ENCODE results near the gene SLC25A45.

Gene SLC25A45

DNA sequence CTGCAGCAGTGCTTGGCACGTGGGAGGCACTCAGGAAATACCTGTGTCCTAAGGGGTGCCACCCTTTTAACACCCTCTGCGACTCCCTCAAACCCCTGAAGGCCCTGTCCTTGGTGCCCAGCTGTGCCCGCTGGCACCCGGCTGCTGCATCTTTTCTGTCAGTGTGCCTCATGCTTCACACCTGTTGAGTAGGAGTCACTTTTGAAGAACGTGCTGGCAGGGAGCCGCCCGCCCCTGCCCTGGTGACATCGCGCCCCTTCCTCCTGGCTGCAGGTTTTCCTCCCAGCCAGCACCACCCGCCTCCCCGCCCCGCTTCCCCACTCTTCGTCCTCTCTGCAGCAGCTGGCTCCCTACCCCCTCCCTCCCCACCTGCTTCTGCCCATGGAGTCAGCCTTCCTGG lies 21.8 kb upstream of the SLC25A45 start:
- no peak for DNase-seq

DNA sequence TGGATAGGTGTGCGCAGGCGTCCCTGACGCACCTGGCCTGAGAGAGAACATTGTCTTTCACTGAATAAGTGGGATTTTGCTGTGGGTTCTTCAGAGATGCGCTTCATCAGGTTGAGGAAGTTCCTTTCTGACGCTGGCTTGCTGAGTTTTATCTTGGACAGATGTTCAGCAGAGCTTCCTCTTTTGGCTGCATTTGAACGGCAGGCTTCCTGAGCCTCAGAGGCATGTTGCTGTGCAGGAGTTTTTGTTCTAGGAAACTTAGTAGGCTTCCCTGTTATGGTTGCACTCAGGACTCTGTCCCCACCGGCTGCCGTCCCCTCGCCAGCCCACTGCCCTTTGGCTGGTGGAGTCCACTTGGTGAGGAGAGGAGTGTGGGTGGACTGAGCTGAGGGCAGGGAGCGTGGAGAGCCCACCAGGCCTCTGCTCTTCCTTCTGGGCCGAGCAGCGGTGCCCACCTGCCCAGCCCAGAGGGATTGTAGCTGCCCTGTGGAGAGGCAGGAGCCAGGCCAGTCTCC lies 21.2 kb upstream of the SLC25A45 start:
- DNase-seq: peak in 1 of 2 donors; percentile 63

DNA sequence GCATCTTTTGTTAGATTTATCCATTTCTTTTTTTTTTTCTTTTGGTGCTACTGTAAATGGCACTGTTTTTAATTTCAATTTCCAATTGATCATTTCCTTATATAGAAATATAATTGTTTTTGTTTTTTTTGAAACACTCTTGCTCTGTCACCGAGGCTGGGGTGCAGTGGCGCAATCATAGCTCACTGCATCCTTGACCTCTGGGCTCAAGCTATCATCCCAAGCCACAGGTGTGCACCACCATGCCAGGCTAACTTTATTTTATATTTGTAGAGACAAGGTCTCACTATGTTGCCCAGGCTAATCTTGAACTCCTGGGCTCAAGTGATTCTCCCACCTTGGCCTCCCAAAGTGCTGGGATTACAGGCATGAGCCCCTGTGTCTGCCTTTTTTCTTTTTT lies 20.3 kb upstream of the SLC25A45 start:
- DNase-seq: no peak

DNA sequence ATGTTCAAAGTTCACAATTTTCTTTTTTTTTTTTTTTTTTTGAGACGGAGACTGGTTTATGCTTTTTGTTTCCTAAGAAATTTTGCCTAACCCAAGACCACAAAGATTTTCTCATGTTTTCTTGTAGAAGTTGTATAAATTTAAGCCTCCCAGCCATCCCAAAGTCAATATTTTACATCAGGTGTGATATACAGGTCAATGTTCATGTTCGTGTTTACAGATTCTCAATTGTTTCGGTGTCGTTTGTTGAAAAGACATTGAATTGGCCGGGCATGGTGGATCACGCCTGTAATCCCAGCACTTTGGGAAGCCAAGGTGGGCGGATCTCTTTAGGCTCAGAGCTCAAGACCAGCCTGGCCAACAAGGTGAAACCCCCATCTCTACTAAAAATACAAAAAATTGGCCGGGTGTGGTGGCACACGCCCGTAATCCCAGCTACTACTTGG lies 19.4 kb upstream of the SLC25A45 start:
- DNase-seq: no peak

DNA sequence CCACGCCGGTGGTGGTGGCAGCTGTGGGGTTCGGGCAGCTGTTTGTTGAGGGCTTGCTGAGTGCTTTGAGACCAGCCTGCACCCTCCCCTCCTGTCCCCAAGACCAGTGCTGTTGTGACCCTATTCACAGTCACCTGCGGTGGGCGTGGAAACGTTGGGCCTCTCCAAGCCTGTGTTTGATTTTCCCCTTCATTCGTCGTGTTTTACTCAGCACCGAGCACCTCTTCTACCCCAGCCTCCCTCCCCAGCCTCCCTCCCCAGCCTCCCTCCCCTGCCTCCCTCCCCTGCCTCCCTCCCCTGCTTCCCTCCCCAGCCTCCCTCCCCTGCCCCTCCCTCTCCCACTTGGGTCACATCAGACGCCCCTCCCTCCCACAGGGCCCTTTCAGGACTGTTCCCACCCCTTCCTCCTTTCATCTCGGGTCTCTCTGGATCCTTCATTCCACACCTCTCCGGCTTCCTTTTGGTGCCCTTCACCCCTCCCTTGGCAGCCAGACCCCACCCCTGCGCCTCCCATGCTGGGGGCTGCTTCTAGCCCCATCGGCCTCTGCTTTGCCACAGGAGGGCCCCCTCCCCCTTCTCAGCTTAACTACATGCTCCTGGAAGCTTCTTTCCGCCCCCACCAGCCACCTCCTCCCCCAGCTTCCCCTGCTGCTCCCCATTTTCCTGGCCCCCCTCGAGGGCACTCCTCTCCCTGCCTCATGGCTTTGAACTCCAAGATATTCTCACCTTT lies 18.8 kb upstream of the SLC25A45 start:
- no peak for DNase-seq

DNA sequence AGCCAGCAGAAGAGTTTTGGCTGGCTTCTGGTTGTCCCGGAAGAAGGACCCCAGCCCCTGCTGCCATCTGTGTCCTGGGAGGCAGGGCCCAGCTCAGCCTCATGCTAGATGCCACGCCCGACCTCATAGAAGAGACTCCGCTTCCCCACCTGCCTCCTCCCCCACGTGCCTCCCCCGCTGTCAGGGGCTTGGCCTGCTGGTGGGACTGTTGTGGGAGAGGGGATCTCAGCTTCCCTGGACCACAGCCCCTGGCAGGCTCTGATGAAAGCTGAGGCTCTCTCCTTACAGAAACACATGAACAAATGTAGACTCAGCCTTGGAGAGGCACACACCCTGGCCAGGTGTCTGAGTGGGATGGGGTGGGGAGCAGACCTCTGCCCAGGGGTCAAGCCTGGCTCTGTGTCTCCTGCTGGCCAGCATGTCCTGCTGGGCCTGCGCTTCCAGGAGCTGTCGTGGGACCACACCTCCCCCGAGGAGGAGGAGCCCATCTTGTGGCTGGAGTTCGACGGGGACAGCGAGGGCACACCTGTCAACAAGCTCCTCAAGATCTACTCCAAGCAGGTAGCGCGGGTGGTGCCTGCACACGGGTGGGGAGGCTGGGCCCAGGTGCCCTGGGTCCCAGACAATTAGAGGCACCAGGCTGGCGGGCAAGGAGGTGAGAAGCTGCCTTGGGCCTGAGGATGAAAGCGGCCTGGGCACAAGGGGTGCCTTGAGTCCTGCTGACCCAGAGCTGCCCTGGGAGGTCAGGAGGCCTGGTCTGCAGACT lies 18.0 kb upstream of the SLC25A45 start:
- DNase-seq: no peak

DNA sequence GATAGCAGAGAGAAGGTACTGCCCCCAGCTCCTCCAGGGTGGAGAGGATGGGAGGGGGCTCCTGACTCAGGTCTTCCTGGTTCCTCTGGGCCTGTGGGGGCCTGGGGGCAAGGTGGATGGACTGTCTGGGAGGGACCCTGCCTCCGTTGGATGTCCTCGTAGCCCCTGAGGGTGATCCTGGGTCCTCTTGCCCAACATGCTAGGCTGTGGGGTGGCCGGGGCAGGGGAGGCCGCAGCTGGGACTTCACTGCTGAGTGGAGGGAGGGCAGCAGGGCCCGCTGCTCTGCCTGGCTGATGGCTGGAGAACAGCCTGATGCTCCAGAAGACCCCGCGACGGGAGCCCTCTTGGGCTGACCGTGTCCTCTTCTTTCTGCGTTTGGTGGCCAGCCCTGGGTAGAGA lies 17.4 kb upstream of the SLC25A45 start:
- DNase-seq: no peak

DNA sequence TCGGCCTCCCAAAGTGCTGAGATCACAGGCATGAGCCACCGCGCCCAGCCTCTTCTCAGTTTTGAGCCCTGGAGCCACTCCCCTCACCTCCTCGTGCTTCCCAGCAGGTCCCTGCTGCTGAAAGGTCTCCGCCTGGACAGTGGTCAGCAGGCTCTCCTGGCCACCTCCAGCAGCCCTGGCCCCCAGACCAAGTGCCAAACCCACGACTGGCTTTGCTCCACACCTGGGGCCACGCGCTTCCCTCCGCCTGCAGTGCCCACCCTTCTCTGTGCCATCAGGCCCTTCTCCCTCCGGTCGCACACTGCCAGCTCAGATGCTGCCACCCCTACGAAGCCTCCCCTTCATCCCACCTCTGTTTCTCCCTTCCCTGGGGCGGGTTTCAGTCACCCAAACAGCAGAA lies 16.8 kb upstream of the SLC25A45 start:
- DNase-seq: no peak

DNA sequence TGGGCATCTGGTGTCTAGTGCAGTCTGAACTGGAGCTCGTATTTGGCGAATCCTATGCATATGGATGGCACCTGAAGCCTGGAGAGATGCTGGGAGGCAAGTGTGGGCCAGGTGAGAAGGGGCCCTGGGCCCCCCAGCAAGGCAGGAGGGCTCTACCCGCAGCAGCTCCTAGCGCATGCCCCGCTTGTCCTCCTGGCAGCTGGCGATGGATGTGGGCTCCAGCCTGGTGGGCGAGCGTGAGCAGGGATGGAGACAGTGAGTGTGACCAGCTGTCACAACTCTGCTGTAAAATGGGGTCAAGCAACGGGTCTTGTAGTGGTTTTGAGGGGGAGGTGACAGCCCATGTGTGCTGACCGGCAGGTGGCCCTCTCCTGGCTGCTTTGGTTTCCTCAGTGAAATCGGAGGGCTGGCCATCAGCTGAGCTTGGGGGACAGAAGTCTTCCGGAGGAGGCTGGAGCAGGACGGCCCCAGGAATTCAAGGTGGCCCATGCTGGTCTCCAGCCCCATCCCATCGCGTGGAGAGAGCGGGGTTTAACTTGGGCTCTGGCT lies 16.0 kb upstream of the SLC25A45 start:
- no peak for DNase-seq

DNA sequence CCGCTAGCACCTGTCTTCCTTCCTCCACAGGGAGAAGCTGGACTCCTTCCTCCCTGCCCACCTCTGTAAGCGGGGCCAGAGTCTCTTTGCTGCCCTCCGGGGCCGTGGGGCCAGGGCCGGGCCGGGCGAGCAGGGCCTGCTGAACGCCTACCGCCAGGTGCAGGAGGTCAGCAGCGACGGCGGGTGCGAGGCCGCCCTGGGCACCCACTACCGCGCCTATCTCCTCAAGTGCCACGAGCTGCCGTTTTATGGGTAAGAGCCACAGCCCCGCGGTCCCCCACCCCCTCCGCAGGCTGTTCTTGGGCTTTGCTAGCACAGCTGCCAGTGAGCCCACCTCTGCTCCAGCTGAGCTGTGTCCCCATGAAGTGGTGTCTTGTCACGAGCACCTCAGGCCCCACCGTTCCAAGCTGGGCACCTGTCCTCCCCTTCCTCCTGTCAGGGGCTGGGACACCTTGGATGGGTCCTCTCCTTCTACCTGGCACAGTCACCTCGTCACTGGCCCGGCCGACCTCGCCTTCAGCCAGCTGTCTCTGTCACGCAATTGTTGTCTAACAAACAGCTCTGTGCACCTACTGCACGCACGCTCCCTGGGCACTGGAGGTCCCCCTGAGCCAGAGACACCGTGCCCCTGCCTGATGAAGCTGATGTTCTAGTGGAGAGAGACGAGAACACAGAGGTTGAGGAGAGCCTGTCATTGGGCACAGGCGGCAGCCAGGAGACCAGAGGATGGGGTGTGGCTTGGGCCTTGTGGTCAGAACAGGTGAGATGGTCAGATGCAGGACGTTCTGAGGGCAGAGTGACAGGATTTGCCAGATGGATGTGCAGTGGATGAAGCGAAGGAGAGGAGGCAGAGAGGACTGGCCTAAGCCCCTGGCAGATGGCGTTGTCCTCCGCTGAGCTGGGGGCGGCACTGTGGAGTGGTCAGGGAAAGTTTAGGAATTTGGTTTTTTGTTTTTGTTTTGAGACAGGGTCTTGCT lies 14.6 kb upstream of the SLC25A45 start:
- no peak for DNase-seq

DNA sequence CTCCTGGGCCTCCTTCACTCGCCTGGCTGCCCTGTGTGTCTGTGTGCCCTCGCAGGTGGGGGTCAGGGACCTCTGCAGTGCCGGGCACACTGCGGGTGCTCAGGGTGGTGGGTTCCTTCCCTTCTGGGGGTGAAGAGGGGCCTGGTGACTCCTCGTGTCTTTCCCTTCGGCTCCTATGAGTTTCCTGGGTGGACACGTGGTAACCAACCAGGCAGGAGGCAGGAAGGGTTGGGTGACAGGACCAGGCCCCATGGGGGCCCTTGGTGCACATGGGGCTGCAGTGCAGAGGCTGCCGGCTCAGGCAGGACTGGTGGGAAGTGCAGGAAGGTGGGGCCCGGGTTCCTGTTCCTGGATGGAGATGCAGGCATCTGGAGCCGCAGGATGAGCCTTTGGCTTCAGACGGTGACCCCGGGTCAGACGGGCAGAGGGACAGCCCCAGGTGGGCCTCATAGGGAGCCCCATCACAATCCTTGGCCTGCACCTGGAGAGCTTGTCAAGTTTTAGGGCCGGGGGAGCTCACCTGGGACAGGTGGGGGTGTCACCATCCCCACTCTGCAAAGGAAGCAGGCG lies 13.6 kb upstream of the SLC25A45 start:
- no peak for DNase-seq

DNA sequence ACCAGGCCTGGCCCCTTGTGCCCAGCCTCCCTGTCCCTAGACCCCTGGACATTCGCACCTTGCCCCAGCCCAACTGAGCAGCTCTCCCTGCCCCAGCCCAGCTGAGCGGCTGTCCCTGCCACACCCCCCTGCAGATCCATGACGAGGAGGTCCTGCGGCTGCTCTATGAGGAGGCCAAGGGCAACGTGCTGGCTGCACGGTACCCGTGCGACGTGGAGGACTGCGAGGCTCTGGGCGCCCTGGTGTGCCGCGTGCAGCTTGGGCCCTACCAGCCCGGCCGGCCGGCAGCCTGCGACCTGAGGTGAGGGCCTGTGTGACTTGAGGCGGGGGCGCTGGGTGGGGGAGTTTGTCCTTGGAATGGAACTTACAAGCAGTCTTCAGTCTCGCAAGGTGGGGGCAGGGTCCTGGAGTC lies 11.7 kb upstream of the SLC25A45 start:
- no peak for DNase-seq

DNA sequence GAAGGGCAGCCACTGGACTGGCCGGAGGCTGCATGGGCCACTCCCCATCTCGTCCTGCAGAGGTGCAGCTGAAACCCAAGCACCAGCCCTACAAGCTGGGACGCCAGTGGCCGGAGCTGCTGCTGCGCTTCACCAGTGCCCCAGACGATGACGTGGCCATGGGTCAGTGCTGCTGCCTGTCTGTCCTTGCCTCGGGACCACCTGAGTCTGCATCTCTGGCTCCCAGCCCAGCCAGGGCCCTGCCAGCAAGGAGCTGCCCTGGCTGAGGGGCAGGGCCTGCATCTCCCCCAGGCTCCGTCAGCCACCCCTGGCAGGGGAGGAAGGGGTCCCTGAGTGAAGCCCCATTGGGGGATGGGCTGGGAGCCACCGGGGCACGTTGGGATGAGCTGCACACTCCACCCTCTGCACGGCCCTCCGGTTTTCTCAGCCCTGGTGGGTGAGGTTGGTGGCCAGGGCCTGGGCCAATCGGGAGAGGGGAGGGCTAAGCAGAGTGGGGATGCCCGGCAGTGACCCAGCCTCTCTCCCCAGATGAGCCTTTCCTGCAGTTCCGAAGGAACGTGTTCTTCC lies 11.2 kb upstream of the SLC25A45 start:
- DNase-seq: no peak

DNA sequence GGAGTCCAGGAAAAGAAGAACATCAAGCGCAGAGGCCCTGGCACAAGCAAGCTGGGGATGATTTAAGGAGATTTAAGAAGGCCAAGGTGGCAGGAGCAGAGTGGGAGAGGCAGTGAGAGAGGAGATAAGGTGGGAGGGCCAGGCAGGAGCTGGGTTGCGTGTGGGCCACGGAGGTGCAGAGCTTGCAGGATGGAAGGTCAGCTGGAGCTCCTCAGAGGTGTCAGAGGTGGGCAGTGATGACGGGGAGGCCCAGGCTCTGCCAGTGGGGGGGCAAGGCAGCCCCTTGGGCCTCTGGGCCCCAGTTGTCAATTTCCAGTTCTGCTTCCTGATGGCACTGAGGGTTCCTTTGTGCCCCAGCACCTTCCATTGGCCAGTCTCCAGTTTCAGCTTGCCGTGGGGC lies 10.5 kb upstream of the SLC25A45 start:
- DNase-seq: no peak

DNA sequence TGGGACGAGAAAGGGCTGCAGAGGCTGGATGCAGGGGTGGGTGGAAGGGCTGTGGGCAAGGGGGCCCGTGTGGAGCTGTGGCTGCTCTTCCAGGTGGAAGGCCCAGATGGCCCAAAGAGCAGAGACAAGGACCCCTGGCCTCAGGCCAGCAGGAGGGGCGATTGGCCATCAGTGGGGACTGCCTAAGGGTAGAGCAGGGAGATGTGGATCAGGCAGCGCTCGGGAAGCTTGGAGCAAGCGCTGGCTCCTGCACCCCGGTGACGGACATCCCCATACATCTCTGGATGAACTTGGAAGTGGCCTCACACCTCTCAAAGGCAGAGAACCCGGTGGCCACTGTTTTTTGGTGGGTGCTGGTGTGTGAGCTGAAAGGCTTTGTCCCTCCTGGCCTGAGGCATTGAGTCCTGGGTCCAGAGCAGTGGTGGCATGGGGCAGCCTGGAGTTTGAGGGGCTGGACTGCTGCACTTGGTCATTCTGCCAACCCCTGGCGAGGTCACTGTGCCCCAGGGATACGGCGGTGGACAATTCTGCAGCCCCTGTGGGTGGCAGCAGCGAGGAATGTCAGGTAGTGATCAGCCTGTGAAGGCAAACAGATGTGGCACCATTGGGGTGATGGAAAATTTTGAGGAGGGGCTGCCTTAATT lies 9.9 kb upstream of the SLC25A45 start:
- DNase-seq: no peak

DNA sequence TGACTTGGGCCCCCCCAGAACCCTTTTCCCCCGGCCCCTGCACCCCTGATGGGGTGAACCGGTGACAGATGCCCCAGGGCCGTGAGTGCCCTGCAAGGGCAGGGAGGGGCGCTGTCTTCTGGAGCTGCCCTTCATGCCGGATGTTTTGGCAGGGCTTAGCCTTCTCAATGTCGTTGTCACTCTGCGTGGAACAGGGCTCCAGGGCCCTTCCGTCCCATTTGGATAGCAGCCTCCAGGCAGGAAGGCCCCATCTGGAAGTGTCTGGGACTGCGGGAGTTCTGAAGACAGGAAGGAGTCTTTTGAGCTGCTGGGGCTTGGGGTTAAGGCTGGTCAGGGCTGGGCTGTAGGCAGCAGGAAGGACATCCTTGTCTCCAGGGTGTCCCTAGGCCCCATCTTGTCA lies 8.6 kb upstream of the SLC25A45 start:
- DNase-seq: no peak

DNA sequence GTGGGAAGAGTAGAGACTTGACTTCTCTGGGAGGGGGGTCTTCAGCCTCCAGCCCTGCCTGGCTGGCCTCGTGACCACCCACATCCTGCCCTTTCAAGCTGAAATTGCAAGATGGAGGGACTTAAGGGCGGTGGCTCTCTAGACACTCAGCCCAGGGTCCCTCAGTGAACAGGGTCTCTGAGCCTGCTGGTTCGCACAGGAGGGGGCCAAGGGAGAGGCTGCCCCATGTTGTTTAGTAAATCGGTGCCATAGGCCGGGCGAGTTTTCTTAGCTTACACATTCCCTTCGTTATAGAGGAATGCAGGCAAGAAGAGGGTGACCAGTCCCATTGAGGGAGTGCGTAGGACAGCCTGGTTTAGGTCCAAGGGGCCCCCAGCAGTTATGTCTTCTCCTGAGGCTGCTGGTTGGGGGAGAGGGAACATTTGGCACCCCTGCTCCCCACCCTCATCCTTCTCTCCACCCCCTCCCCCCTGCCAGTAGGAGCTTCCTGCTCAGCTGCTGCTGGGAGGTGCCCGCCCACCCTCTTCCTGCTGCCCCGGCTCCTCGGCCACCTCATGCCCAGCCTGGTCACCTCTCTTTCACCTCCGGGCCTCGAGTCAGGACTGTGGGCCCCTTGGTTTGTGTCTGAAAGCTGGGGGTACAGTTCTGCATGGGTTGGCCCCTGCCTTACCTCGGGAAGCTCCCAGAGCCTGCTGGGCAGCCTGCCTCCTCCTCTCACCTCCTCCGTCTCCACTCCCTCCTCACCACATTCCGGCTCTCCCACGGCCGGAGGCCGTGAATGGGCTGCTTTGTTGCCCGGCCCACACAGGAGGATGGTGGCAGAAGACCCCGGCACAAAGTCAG lies 7.9 kb upstream of the SLC25A45 start:
- DNase-seq: no peak

DNA sequence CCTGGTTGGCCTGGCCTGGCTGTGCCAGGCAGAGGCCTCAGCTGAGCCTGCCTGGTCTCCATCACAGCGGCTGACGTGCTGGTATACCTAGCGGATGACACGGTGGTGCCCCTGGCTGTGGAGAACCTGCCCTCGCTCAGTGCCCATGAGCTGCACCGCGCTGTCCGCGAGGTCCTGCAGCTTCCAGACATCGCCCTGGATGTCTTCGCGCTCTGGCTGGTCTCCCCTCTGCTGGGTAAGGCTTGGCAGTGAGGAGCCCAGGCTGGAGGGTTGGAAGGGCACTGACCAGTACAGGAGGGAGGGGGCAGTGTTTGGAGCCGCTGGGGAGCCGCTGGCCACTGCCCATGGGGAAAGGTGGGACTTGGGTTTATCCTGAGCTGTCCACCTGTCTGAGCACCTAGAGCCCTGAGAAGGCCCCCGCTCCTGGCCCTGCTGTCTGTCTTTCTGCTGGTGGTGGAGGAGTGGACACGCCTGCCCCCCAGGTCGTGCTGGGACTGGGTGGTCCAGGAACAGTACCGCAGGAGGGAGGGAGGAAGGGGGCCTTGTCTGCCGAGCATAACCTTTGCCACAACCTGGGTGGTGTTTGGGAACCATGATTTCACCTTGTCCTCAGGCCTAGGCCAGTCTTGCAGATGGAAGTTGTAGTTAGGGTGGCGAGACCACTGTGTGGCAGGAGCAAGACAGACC lies 7.0 kb upstream of the SLC25A45 start:
- DNase-seq: no peak

DNA sequence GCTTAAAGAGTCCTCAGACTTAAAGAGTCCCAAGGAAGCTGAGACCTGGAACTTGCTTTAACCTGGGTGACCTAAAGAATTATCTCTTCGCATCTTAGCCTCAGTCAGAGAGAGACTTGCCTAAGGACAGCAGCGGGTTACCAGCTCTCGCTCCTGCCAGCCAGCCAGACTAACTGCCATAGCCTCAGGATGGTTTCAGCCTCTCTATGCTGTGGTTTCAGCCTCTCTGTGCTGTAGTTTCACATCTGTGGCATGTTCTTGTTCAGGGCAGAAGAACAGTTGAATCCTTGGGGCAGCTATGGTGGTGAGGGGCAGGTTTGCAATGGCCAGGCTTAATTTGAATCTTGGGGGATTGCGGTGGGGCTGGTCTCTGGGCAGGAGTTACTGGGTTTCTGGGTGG lies 6.3 kb upstream of the SLC25A45 start:
- DNase-seq: no peak

Measured in CD4-positive, alpha-beta T cell treated with Interleukin-4 for 1 hour (primary cell).